AG10803 (cell line): ENCODE measurements around the gene ARPP21.

Experiments used
- DNase-seq: peaks from one replicate; pipeline ENCODE4 v3.0.0; 2010; ENCODE audit warnings: low read depth
- H3K4me3 ChIP-seq: 2 replicates; pipeline ENCODE4 v1.5.1; 2011; ENCODE audit warnings: mild to moderate bottlenecking, low read length, control low read depth
- TF ChIP-seq, protein P1 (sequence below): conservative IDR thresholded peaks from 2 replicates; pipeline ENCODE4 v1.5.1; 2011; ENCODE audit warnings: mild to moderate bottlenecking, low read length, control low read depth, inconsistent platforms

The ARPP21 gene

DNA sequence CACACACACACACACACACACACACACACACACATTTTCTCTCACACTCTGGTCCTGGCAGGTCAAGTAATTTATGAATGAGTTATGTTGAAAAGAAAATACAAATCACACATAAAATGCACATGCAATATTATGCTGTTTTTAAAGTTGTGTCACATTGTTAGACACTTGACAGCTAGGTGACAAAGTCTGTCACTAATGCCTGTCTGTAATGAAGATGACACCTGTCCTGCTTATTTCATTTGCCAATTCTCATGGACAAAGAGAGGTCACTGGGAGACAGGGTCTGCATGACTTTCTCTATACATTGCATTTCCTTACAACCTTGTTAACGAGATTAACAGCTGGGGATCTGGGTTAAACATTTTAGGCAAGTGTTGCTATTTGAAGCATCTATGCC is 71.2 kb downstream of the ARPP21 start:
- DNase-seq: no peak
- H3K4me3 ChIP-seq: no peak overlapping the region
- TF ChIP-seq, protein P1, sequence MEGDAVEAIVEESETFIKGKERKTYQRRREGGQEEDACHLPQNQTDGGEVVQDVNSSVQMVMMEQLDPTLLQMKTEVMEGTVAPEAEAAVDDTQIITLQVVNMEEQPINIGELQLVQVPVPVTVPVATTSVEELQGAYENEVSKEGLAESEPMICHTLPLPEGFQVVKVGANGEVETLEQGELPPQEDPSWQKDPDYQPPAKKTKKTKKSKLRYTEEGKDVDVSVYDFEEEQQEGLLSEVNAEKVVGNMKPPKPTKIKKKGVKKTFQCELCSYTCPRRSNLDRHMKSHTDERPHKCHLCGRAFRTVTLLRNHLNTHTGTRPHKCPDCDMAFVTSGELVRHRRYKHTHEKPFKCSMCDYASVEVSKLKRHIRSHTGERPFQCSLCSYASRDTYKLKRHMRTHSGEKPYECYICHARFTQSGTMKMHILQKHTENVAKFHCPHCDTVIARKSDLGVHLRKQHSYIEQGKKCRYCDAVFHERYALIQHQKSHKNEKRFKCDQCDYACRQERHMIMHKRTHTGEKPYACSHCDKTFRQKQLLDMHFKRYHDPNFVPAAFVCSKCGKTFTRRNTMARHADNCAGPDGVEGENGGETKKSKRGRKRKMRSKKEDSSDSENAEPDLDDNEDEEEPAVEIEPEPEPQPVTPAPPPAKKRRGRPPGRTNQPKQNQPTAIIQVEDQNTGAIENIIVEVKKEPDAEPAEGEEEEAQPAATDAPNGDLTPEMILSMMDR: no peak

GRCh38 chr3:35718921-35719320 is 79.6 kb downstream of the ARPP21 start:
- no peak overlapping the region for H3K4me3 ChIP-seq
- TF ChIP-seq, protein P1: no peak
- no peak for DNase-seq

DNA sequence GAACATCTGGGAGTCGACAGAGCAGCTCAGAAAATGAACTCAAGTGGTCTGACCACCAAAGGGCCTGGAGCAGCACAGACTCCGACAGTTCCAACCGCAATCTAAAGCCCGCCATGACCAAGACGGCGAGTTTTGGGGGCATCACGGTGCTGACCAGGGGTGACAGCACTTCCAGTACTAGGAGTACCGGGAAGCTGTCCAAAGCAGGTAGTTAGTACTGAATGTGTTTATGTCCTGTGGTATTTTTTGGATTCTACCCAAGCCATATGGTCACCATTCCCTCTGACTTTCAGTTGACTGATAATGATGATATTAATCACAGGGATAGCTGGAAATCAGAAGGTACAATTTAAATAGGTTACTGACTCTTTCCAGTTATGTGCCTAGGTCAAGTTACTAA is 82.3 kb downstream of the ARPP21 start:
- no peak overlapping the region for H3K4me3 ChIP-seq
- TF ChIP-seq, protein P1: no peak
- DNase-seq: no peak

DNA sequence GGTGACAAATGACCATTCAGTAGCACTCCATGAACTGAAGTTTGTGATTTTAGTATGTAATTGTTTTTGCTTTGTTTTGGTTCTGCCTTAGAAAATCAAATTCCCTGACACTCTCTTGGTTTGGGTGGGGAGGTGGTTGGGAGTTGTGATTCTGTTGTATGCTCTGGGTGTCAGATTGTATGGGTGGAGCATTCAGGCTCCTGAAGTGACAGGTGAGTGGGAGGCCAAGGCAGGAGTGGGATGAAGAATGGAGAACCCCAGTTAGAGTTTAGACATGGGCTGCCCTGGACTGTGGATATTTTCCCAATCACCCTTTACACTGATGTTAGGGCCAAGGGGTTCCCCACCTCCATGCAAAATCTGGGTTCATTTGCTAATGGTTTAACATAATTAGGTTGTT is 83.6 kb downstream of the ARPP21 start:
- no peak for DNase-seq
- no peak overlapping the region for H3K4me3 ChIP-seq
- TF ChIP-seq, protein P1: no peak

DNA sequence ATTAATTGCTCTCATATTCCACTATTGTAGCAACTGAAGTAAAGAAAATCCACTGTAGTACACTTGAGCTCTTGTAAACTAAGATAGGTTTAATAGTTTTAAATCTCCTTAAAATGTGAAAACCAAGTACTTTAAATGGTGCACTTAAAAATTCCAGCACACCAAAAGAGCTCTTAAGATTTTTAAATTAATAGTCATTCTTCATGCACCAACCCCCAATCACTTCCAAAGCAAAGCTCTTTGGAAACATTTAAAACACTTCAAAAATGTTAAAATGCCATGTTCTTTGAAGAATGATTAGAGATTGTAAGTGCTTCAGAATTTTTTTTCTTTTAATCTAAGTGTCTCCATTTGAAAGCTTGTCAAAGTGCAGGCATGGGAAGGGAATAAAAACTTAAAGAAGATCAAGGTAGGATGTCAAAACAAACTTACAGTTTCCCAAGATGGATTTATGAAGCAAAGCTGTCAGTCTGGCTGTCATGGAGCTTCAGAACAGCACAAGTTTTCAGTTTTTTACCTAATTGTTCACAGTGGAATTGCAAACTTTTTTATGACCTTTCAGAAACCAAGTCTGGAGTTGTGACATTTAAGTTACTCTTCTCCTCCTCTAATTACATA is 84.3 kb downstream of the ARPP21 start:
- H3K4me3 ChIP-seq: no peak overlapping the region
- TF ChIP-seq, protein P1: no peak
- DNase-seq: no peak

GRCh38 chr3:35724106-35724505 is 84.8 kb downstream of the ARPP21 start:
- no peak overlapping the region for H3K4me3 ChIP-seq
- TF ChIP-seq, protein P1: no peak
- no peak for DNase-seq

- DNase-seq: no peak
- H3K4me3 ChIP-seq: no peak overlapping the region
- TF ChIP-seq, protein P1: no peak
These were observed 87.9 kb downstream of the ARPP21 start for GRCh38 chr3:35727179-35727578.
